Adrenal gland (tissue), 12 donors: ENCODE measurements around the gene GLP1R. TPM values are rescaled to one million over a fixed set of nuclear protein-coding genes. Genes with fewer than 3 reads are reported as not detected.

ENCODE experiments used
- DNase-seq, 7 donors: peaks; one replicate each; pipeline ENCODE4 v3.0.0-alpha.2; 2019 to 2020
- H3K27ac ChIP-seq, 5 donors: fragments of 200-600 bp; sonication (generic) in 4 of 5; 1 replicate in 3 of 5; 2 replicates in 2 of 5; pipeline versions ENCODE4 v1.5.1 to v1.8.0; 2016 to 2020; ENCODE audit warnings: mild to moderate bottlenecking in 1 of 5
- H3K27me3 ChIP-seq: fragments of 200-600 bp; 2 replicates; pipeline ENCODE4 v1.8.0; 2021
- H3K36me3 ChIP-seq, 2 donors: fragments of 200-600 bp; replicated peaks in 1 of 2; 1 replicate in 1 of 2; 2 replicates in 1 of 2; pipeline versions ENCODE4 v1.5.1 to v1.8.0; 2018 to 2022
- H3K4me1 ChIP-seq, 2 donors: fragments of 200-600 bp; replicated peaks in 1 of 2; 1 replicate in 1 of 2; 2 replicates in 1 of 2; pipeline versions ENCODE4 v1.5.1 to v1.8.0; 2018 to 2021
- H3K4me3 ChIP-seq, 4 donors: fragments of 200-600 bp; sonication (generic) in 3 of 4; one replicate each; pipeline ENCODE4 v1.5.1; 2016 to 2018
- H3K9me3 ChIP-seq, 3 donors: fragments of 200-600 bp; sonication (generic) in 1 of 3; replicated peaks in 1 of 3; 1 replicate in 2 of 3; 2 replicates in 1 of 3; pipeline versions ENCODE4 v1.5.1 to v1.8.0; 2016 to 2021
- CTCF ChIP-seq, 6 experiments: fragments of 450-650 bp in 4 of 6; fragments of 200-600 bp in 2 of 6; sonication (generic) in 1 of 6; IDR thresholded peaks; 1 replicate in 5 of 6; 2 replicates in 1 of 6; pipeline versions ENCODE4 v1.5.1 to v1.8.0; 2016 to 2021; ENCODE audit warnings: antibody characterized with exemption in 6 of 6, mild to moderate bottlenecking in 2 of 6, moderate library complexity in 1 of 6
- POLR2A ChIP-seq, 2 donors: fragments of 450-650 bp; IDR thresholded peaks; one replicate each; pipeline ENCODE4 v1.6.1; 2017; ENCODE audit warnings: antibody characterized with exemption in 2 of 2, mild to moderate bottlenecking in 2 of 2, moderate library complexity in 1 of 2
- WGBS, 4 donors: extraction: QIAGEN DNeasy Blood & Tissue Kit in 2 of 4; methylation state at CpG; one replicate each; pipeline versions ENCODE4 v1.1.5 to v1.1.7; 2013 to 2017; 5-methylcytosine and 5-hydroxymethylcytosine counted together
- intact Hi-C, 2 donors: fragments of 100-400 bp; cut with DNase I; formaldehyde crosslinking; loops; one replicate each; pipeline versions ENCODE4 v1.14.1 to v1.15.0; 2022 to 2023
- polyA plus RNA-seq, 3 donors: library from polyadenylated mRNA; stranded (reverse); fragments of 200-250 nt in 2 of 3; fragments of 350-450 nt in 1 of 3; fragmentation: Illumina TruSeq in 1 of 3; extraction: RNeasy Lipid Tissue Mini Kit (QIAGEN cat#74804) in 1 of 3; gene quantifications; one replicate each; pipeline ENCODE4 v1.2.3, GENCODE V29; 2013 to 2014
- total RNA-seq, 9 donors: library from RNA; depleted of rRNA in 4 of 9; stranded (reverse); fragments of >200 nt in 4 of 9; fragments of 120-200 nt in 1 of 9; fragmentation: NEBNext Ultra II Directional in 1 of 9; extraction: Animal tissue kit (Norgen Biotek cat#: 25700) in 1 of 9; gene quantifications; one replicate each; pipeline versions ENCODE4 v1.1.0 to v1.2.4, GENCODE V29; 2013 to 2023
- donor health status: healthy with polysubstance abuse.
- donor health status: Bipolar disorder and iron deficiency.
- donor health status: DM: yes; HTN: yes; CAD: no.
- donor health status: DM: no; HTN: no; CAD: no.
- donor health status: DM: no; HTN: no; CAD: no.
- donor health status: DM: yes; HTN: yes; CAD: no.

The GLP1R gene
- total and polyA plus RNA-seq, 12 donors, result 0.06 to 0.42 (median 0.11) TPM; not detected in 7

GRCh38 chr6:39050453-39051112 lies 2.0 kb downstream of the GLP1R start:
- Histone ChIP-seq H3K27ac (no peak overlapping the region), H3K9me3 (no peaks in the 10 kb centered on the region), H3K4me1 (peaks cover 0 to 7% of the 10 kb centered on the region in 2 donors), H3K4me3 (no peak overlapping the region), H3K27me3 (peaks cover 20% of the 10 kb centered on the region), H3K36me3 (no peaks in the 10 kb centered on the region)
- DNase-seq, result peak in 1 of 7 donors; percentile 2
- no peak for TF ChIP-seq POLR2A (IDR thresholded peaks at IDR 0.05)
- no peak for TF ChIP-seq CTCF (IDR thresholded peaks at IDR 0.05)
- intact Hi-C loops, result no loop called here
- WGBS, 4 donors, result 77 to 83% (median 79%) methylated on average over 4 to 5 of the region's 5 CpGs

- Histone ChIP-seq H3K9me3 (no peaks in the 10 kb centered on the region), H3K27me3 (peaks cover 20% of the 10 kb centered on the region), H3K4me1 (peaks cover 0 to 7% of the 10 kb centered on the region in 2 donors), H3K27ac (no peak overlapping the region), H3K36me3 (no peaks in the 10 kb centered on the region), H3K4me3 (no peak overlapping the region)
- TF ChIP-seq POLR2A (IDR thresholded peaks at IDR 0.05) (no peak), CTCF (IDR thresholded peaks at IDR 0.05) (no peak)
- WGBS, 4 donors, result 42 to 76% (median 69%) methylated on average over 3 to 4 of the region's 4 CpGs
- no peak for DNase-seq
- intact Hi-C loops, result no loop called here
Observed at GRCh38 chr6:39051399-39052122, 3.0 kb downstream of the GLP1R start.

GRCh38 chr6:39053016-39053624 lies 4.5 kb downstream of the GLP1R start:
- TF ChIP-seq CTCF (IDR thresholded peaks at IDR 0.05) (no peak), POLR2A (IDR thresholded peaks at IDR 0.05) (no peak)
- H3K4me3 ChIP-seq, result no peak overlapping the region
- no peak overlapping the region for H3K27ac ChIP-seq
- H3K36me3 ChIP-seq, result no peaks in the 10 kb centered on the region
- H3K9me3 ChIP-seq, result no peaks in the 10 kb centered on the region
- intact Hi-C loops, result no loop called here
- peaks cover 12% of the 10 kb centered on the region for H3K27me3 ChIP-seq
- peaks cover 0 to 7% of the 10 kb centered on the region in 2 donors for H3K4me1 ChIP-seq
- 76 to 92% (median 81%) methylated on average over 4 of the region's 4 CpGs for WGBS, 4 donors
- DNase-seq, result no peak

- Histone ChIP-seq H3K9me3 (no peaks in the 10 kb centered on the region), H3K4me1 (no peaks in the 10 kb centered on the region), H3K27ac (no peak overlapping the region), H3K36me3 (no peaks in the 10 kb centered on the region), H3K4me3 (no peak overlapping the region), H3K27me3 (peaks cover 3% of the 10 kb centered on the region)
- intact Hi-C loops, result no loop called here
- 72 to 82% (median 75%) methylated on average over 7 to 9 of the region's 9 CpGs for WGBS, 4 donors
- no peak for DNase-seq
- no peak for TF ChIP-seq POLR2A (IDR thresholded peaks at IDR 0.05)
- TF ChIP-seq CTCF (IDR thresholded peaks at IDR 0.05), result no peak
Observed at GRCh38 chr6:39053854-39054576, 5.4 kb downstream of the GLP1R start.
